IMR-90 (cell line): ENCODE results near the gene ASTE1. TPM values are rescaled to one million over a fixed set of nuclear protein-coding genes. Genes with fewer than 3 reads are reported as not detected.

ENCODE experiments used
- ATAC-seq: fragments of 200-7000 bp; cut with Tn5 transposase; 2 replicates; pipeline ENCODE4 v1.9.1; 2020; ENCODE audit warnings: low read depth, mild to moderate bottlenecking, moderate library complexity
- BruUV-seq: library from RNA; stranded (reverse); fragments of 400-500 nt; replicated peaks from 2 replicates; lab custom pipeline; 2021; lab: Mats Ljungman, UMichigan
- CTCF ChIA-PET: fragments of 300-600 bp; formaldehyde crosslinking; extraction: SDS; loops from one replicate; lab custom pipeline; 2021; ENCODE audit warnings: antibody characterized with exemption; lab: Yijun Ruan, JAX
- POLR2A ChIA-PET: fragments of 300-600 bp; sonication (Branson Sonifier 250); formaldehyde crosslinking; loops from one replicate; lab custom pipeline; 2022; ENCODE audit warnings: antibody characterized with exemption; ENCODE audit not compliant: unreplicated experiment; lab: Charles Lee
- DNase-seq: peaks from one replicate; pipeline ENCODE4 v3.0.0; 2013
- H2AFZ ChIP-seq: replicated peaks from 2 replicates; pipeline ENCODE3; 2013; ENCODE audit warnings: low read length, mild to moderate bottlenecking; ENCODE audit not compliant: poor library complexity
- H2AK5ac ChIP-seq: 2 replicates; pipeline ENCODE4 v1.6.1; 2013; ENCODE audit warnings: low read depth, low read length, inconsistent platforms
- H2AK9ac ChIP-seq: replicated peaks from 2 replicates; pipeline ENCODE3; 2013; ENCODE audit warnings: mild to moderate bottlenecking, low read depth, low read length, moderate library complexity; ENCODE audit not compliant: poor library complexity
- H2BK120ac ChIP-seq: 2 replicates; pipeline ENCODE4 v1.6.1; 2013; ENCODE audit warnings: low read depth, low read length, inconsistent platforms
- H2BK15ac ChIP-seq: 3 replicates; pipeline ENCODE4 v1.6.1; 2013; ENCODE audit warnings: low read depth, low read length, inconsistent platforms
- H2BK20ac ChIP-seq: 2 replicates; pipeline ENCODE4 v1.6.1; 2013; ENCODE audit warnings: low read depth, mild to moderate bottlenecking, inconsistent platforms, low read length, moderate library complexity
- H2BK5ac ChIP-seq: 2 replicates; pipeline ENCODE4 v1.6.1; 2013; ENCODE audit warnings: mild to moderate bottlenecking, low read depth, low read length, inconsistent platforms; ENCODE audit not compliant: poor library complexity, severe bottlenecking
- H3K14ac ChIP-seq: replicated peaks from 2 replicates; pipeline ENCODE4 v1.6.1; 2013; ENCODE audit warnings: low read depth, low read length, inconsistent platforms
- H3K18ac ChIP-seq: 2 replicates; pipeline ENCODE4 v1.6.1; 2013; ENCODE audit warnings: low read depth, low read length, control low read depth
- H3K23ac ChIP-seq: 2 replicates; pipeline ENCODE4 v1.6.1; 2013; ENCODE audit warnings: low read depth, low read length, inconsistent platforms
- H3K27ac ChIP-seq: 2 replicates; pipeline ENCODE4 v1.5.1; 2013; ENCODE audit warnings: mild to moderate bottlenecking, control low read depth, low read length; ENCODE audit not compliant: insufficient read depth
- H3K27me3 ChIP-seq: 2 replicates; pipeline ENCODE4 v1.6.1; 2013; ENCODE audit warnings: low read length; ENCODE audit not compliant: control insufficient read depth, insufficient read depth
- H3K36me3 ChIP-seq: 2 replicates; pipeline ENCODE4 v1.6.1; 2013; ENCODE audit warnings: low read length, mixed read lengths; ENCODE audit not compliant: control insufficient read depth, insufficient read depth
- H3K4ac ChIP-seq: 2 replicates; pipeline ENCODE4 v1.6.1; 2013; ENCODE audit warnings: low read depth, low read length, inconsistent platforms
- H3K4me1 ChIP-seq: 2 replicates; pipeline ENCODE4 v1.6.1; 2013; ENCODE audit warnings: low read length, mixed read lengths; ENCODE audit not compliant: control insufficient read depth, insufficient read depth
- H3K4me2 ChIP-seq: 2 replicates; pipeline ENCODE4 v1.6.1; 2013; ENCODE audit warnings: low read depth, mild to moderate bottlenecking, control low read depth, low read length, moderate library complexity
- H3K4me3 ChIP-seq: 2 replicates; pipeline ENCODE4 v1.5.1; 2013; ENCODE audit warnings: low read depth, mild to moderate bottlenecking, control low read depth, low read length, moderate library complexity; ENCODE audit not compliant: insufficient read depth
- H3K56ac ChIP-seq: 2 replicates; pipeline ENCODE4 v1.6.1; 2013; ENCODE audit warnings: low read length, inconsistent platforms; ENCODE audit not compliant: insufficient read depth; ENCODE audit errors: extremely low read depth
- H3K79me1 ChIP-seq, 2 experiments: 2 replicates each; pipeline ENCODE4 v1.6.1; 2013; ENCODE audit warnings: low read length in 2 of 2, inconsistent platforms in 1 of 2, low read depth in 1 of 2
- H3K9ac ChIP-seq: 2 replicates; pipeline ENCODE4 v1.6.1; 2013; ENCODE audit warnings: low read depth, low read length, control low read depth
- H3K9me1 ChIP-seq: 2 replicates; pipeline ENCODE4 v1.6.1; 2013; ENCODE audit warnings: low read length, inconsistent platforms; ENCODE audit not compliant: insufficient read depth
- H3K9me3 ChIP-seq: 2 replicates; pipeline ENCODE4 v1.6.1; 2013; ENCODE audit warnings: low read length; ENCODE audit not compliant: control insufficient read depth, insufficient read depth
- H4K20me1 ChIP-seq: 2 replicates; pipeline ENCODE4 v1.6.1; 2013; ENCODE audit warnings: low read length, inconsistent platforms; ENCODE audit not compliant: insufficient read depth
- H4K5ac ChIP-seq: 2 replicates; pipeline ENCODE4 v1.6.1; 2013; ENCODE audit warnings: mild to moderate bottlenecking, low read depth, low read length, control low read depth
- H4K8ac ChIP-seq, 2 experiments: 2 replicates each; pipeline ENCODE4 v1.6.1; 2013; ENCODE audit warnings: low read depth in 2 of 2, low read length in 2 of 2, control low read depth in 1 of 2, inconsistent platforms in 1 of 2
- H4K91ac ChIP-seq: 2 replicates; pipeline ENCODE4 v1.6.1; 2013; ENCODE audit warnings: low read depth, low read length, inconsistent platforms; ENCODE audit not compliant: insufficient read depth
- BHLHE40 ChIP-seq: fragments of 150-350 bp; IDR thresholded peaks from 2 replicates; pipeline ENCODE4 v1.6.1; 2016; ENCODE audit warnings: mild to moderate bottlenecking, low read depth, low read length
- CEBPB ChIP-seq: IDR thresholded peaks from 2 replicates; pipeline ENCODE4 v1.6.1; 2012; ENCODE audit warnings: low read depth, low read length, improper control_type of control experiment
- CHD1 ChIP-seq: IDR thresholded peaks from 2 replicates; pipeline ENCODE4 v1.6.1; 2012; ENCODE audit warnings: low read depth, low read length, improper control_type of control experiment
- CTCF ChIP-seq: conservative IDR thresholded peaks from 2 replicates; pipeline ENCODE4 v1.5.1; 2012; ENCODE audit warnings: mild to moderate bottlenecking, low read depth, low read length, improper control_type of control experiment
- ELK1 ChIP-seq: fragments of 150-350 bp; IDR thresholded peaks from 2 replicates; pipeline ENCODE4 v1.6.1; 2016; ENCODE audit warnings: low read depth, mild to moderate bottlenecking, low read length, moderate library complexity, borderline replicate concordance
- FOS ChIP-seq: fragments of 150-350 bp; IDR thresholded peaks from 2 replicates; pipeline ENCODE4 v1.6.1; 2016; ENCODE audit warnings: low read depth, low read length
- MAFK ChIP-seq: IDR thresholded peaks from 2 replicates; pipeline ENCODE4 v1.6.1; 2012; ENCODE audit warnings: low read depth, low read length, improper control_type of control experiment
- MAZ ChIP-seq: IDR thresholded peaks from 2 replicates; pipeline ENCODE4 v1.6.1; 2012; ENCODE audit warnings: low read depth, mild to moderate bottlenecking, low read length, improper control_type of control experiment, moderate library complexity, borderline replicate concordance
- MXI1 ChIP-seq: IDR thresholded peaks from 2 replicates; pipeline ENCODE4 v1.6.1; 2012; ENCODE audit warnings: low read depth, mild to moderate bottlenecking, low read length, moderate library complexity, borderline replicate concordance
- NFE2L2 ChIP-seq: fragments of 150-350 bp; IDR thresholded peaks from 2 replicates; pipeline ENCODE4 v1.6.1; 2016; ENCODE audit warnings: low read depth, mild to moderate bottlenecking, low read length
- POLR2A ChIP-seq: IDR thresholded peaks from 2 replicates; pipeline ENCODE4 v1.6.1; 2012; ENCODE audit warnings: mild to moderate bottlenecking, low read depth, low read length
- RAD21 ChIP-seq: IDR thresholded peaks from 2 replicates; pipeline ENCODE4 v1.6.1; 2012; ENCODE audit warnings: low read length, improper control_type of control experiment
- RCOR1 ChIP-seq: IDR thresholded peaks from 2 replicates; pipeline ENCODE4 v1.6.1; 2012; ENCODE audit warnings: mild to moderate bottlenecking, low read length, improper control_type of control experiment; ENCODE audit not compliant: insufficient replicate concordance
- RFX5 ChIP-seq: IDR thresholded peaks from 2 replicates; pipeline ENCODE4 v1.8.0; 2012; ENCODE audit warnings: low read depth, mild to moderate bottlenecking, low read length, moderate library complexity
- SMC3 ChIP-seq: fragments of 150-350 bp; IDR thresholded peaks from 2 replicates; pipeline ENCODE4 v1.6.1; 2016; ENCODE audit warnings: low read depth, mild to moderate bottlenecking, antibody characterized with exemption, low read length, moderate library complexity
- USF2 ChIP-seq: fragments of 150-350 bp; IDR thresholded peaks from 2 replicates; pipeline ENCODE4 v1.6.1; 2017; ENCODE audit warnings: mild to moderate bottlenecking, antibody characterized with exemption, low read length, low read depth
- WGBS, 2 experiments: methylation state at CpG; one replicate each; pipeline versions ENCODE4 v1.1.5 to v1.1.7; 2013; ENCODE audit warnings: missing lambda C conversion rate in 2 of 2; ENCODE audit not compliant: insufficient read length in 1 of 2; ENCODE audit errors: extremely low coverage in 2 of 2; 5-methylcytosine and 5-hydroxymethylcytosine counted together
- dilution Hi-C: fragments of 300-500 bp; cut with HindIII; formaldehyde crosslinking; loops from one replicate; pipeline ENCODE4 v1.14.3; 2018; ENCODE audit warnings: low sequenced_read_pairs; ENCODE audit not compliant: unreplicated experiment
- in situ Hi-C: fragments of 300-500 bp; cut with MboI; formaldehyde crosslinking; loops from 3 replicates; pipeline ENCODE4 v1.14.3; 2019; ENCODE audit warnings: low sequenced_read_pairs, inconsistent platforms, mixed read lengths
- intact Hi-C: fragments of 100-400 bp; cut with micrococcal nuclease; formaldehyde crosslinking; loops from 2 replicates; pipeline ENCODE4 v1.10.0; 2022
- polyA plus RNA-seq, 3 experiments: library from polyadenylated mRNA; depleted of rRNA; stranded (reverse); fragments of >200 nt; gene quantifications; 2 replicates each; pipeline ENCODE4 v1.2.3, GENCODE V29; 2012; ENCODE audit warnings: low replicate concordance in 1 of 3
- total RNA-seq: library from RNA; depleted of rRNA; stranded (reverse); fragments of >200 nt; gene quantifications from 2 replicates; pipeline ENCODE4 v1.2.3, GENCODE V29; 2012

Gene ASTE1
- total and polyA plus RNA-seq, 2 of the 4 experiments (the other 2 are of a cell fraction) = 3.2 to 7.5 TPM

- Histone ChIP-seq H2BK5ac (no peak overlapping the region), H2AK9ac (no peak overlapping the region), H3K79me1 (peaks cover 0 to 4% of the 10 kb centered on the region in 2 experiments; a peak in 1 of 4 replicates), H4K5ac (no peak overlapping the region), H3K4ac (no peak overlapping the region), H4K20me1 (no peaks in the 10 kb centered on the region), H3K4me2 (no peak overlapping the region), H2BK120ac (no peak overlapping the region), H3K4me3 (no peak overlapping the region), H3K27me3 (no peaks in the 10 kb centered on the region), H3K9me1 (no peaks in the 10 kb centered on the region), H3K27ac (no peak overlapping the region), H4K8ac (no peak overlapping the region), H2AK5ac (no peak overlapping the region), H2BK20ac (no peak overlapping the region), H2AFZ (no peak overlapping the region), H3K18ac (no peak overlapping the region), H3K9ac (no peak overlapping the region), H3K23ac (no peak overlapping the region), H3K14ac (no peak overlapping the region), H3K56ac (no peak overlapping the region), H3K9me3 (no peaks in the 10 kb centered on the region), H3K36me3 (peaks cover 7% of the 10 kb centered on the region), H4K91ac (no peak overlapping the region), H2BK15ac (no peak overlapping the region), H3K4me1 (no peaks in the 10 kb centered on the region)
- POLR2A ChIA-PET = no interaction called here
- ATAC-seq = no peak
- WGBS, 2 experiments = 100% methylated on average over 1 of the region's 2 CpGs; no CpG with 5 or more reads in 1 of the 2 experiments
- in situ Hi-C loops (no loop called here), intact Hi-C loops (no loop called here), dilution Hi-C loops (no loop called here)
- BruUV-seq = no TSS peak
- TF ChIP-seq SMC3 (no peak), CHD1 (no peak), ELK1 (no peak), NFE2L2 (no peak), RFX5 (no peak), FOS (no peak), USF2 (no peak), CTCF (no peak), MAZ (no peak), RCOR1 (no peak), MAFK (no peak), CEBPB (no peak), BHLHE40 (no peak), POLR2A (no peak), RAD21 (no peak), MXI1 (no peak)
- CTCF ChIA-PET = no interaction called here
- no peak for DNase-seq
These were observed 19.4 kb downstream of the ASTE1 start for GRCh38 chr3:131007256-131007655.
